Epithelial cell of proximal tubule (primary cell): ENCODE data around the gene SSTR4. TPM values are rescaled to one million over a fixed set of nuclear protein-coding genes. Genes with fewer than 3 reads are reported as not detected.

ENCODE experiments used
- DNase-seq: peaks from one replicate; pipeline ENCODE4 v3.0.0-alpha.2; 2011; ENCODE audit warnings: low read depth
- H3K4me3 ChIP-seq: 2 replicates; pipeline ENCODE4 v1.5.1; 2011; ENCODE audit warnings: low read depth, mild to moderate bottlenecking, low read length
- CTCF ChIP-seq: conservative IDR thresholded peaks from 2 replicates; pipeline ENCODE4 v1.5.1; 2012; ENCODE audit warnings: low read depth, mild to moderate bottlenecking, low read length
- total RNA-seq: library from RNA; depleted of rRNA; stranded (reverse); fragments of >200 nt; gene quantifications from 2 replicates; pipeline ENCODE4 v1.2.3, GENCODE V29; 2015

The SSTR4 gene
- total RNA-seq, 1 donor from 2014 or later = not detected

GRCh38 chr20:23084845-23085365, 49.8 kb downstream of the SSTR4 start:
- TF ChIP-seq CTCF = no peak
- H3K4me3 ChIP-seq = no peak overlapping the region
- no peak for DNase-seq

- H3K4me3 ChIP-seq = no peak overlapping the region
- DNase-seq = no peak
- TF ChIP-seq CTCF = no peak
Observed at GRCh38 chr20:23085436-23086055, 50.4 kb downstream of the SSTR4 start.

GRCh38 chr20:23086056-23086566, 51.0 kb downstream of the SSTR4 start, which contains the start of gene CD93:
Gene CD93 (minus strand): TSS chr20:23086324. CDS start chr20:23086192, 132 bp downstream.
- no peak for TF ChIP-seq CTCF
- H3K4me3 ChIP-seq = no peak within 1 kb of the TSS
- no peak for DNase-seq

- H3K4me3 ChIP-seq = no peak overlapping the region
- no peak for TF ChIP-seq CTCF
- DNase-seq = no peak
Observed at GRCh38 chr20:23086931-23087411, 51.9 kb downstream of the SSTR4 start.

- no peak overlapping the region for H3K4me3 ChIP-seq
- DNase-seq = no peak
- TF ChIP-seq CTCF = no peak
Observed at GRCh38 chr20:23087587-23088251, 52.6 kb downstream of the SSTR4 start.

Other genes with a start within 250 kb of the SSTR4 start
- gene THBD, start 14.4 kb downstream of the SSTR4 start, total RNA-seq = 6.9 and 18.9 TPM in 2 replicates
- 0.06 and 0.07 TPM in 2 replicates for gene CD93, start 51.0 kb downstream of the SSTR4 start, total RNA-seq